Activated CD8-positive, alpha-beta memory T cell treated with anti-CD3 and anti-CD28 coated beads, Interleukin-2, amount 50 U/mL, for 1 hour (primary cell): ENCODE measurements around the gene RUNDC1.

Source experiments
- DNase-seq: peaks from one replicate; pipeline ENCODE4 v3.0.0-alpha.2; 2020; ENCODE audit errors: extremely low read depth

RUNDC1 gene

DNA sequence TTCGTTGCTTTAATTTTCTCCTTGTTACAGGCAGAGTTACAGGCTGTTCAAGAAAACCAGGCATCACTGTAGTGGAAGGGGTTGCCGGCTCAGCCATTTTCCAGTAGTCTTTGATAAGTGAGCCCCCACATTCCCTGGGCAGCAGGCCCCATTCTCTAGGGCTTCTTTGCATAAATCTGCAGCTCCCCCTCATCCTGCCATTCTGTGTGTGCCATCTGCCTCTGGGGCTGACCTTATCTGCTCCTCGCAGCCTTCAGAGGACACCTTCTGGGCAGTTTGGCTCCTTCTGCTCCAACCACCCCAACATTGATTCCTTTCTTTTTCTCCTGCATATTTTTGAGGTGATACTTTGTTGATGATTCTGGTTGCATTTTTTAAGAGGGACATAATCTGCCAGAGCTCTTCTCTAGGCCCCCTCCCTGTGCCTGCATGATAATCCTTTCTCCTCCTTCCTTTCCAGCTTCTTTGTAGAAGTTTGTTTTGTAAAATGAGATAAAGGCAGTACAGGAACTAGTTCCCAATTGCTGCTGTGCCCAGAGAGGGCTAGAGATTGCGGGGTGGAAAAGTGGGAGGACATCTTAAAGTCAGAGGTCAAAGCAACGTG lies 61.8 kb downstream of the RUNDC1 start:
- DNase-seq, result no peak
